Smooth muscle cell (in vitro differentiated cells): Measurements from ENCODE around the gene NR5A2. TPM values are rescaled to one million over a fixed set of nuclear protein-coding genes. Genes with fewer than 3 reads are reported as not detected.

Experiments used
- DNase-seq: peaks from one replicate; lab custom pipeline; 2025; ENCODE audit not compliant: unreplicated experiment; lab: John Stamatoyannopoulos, UW
- H2AFZ ChIP-seq: fragments of 200-600 bp; sonication (generic); 2 replicates; pipeline ENCODE4 v1.6.0; 2016; ENCODE audit warnings: antibody characterized with exemption, low read depth, mild to moderate bottlenecking
- H3F3A ChIP-seq: fragments of 200-600 bp; sonication (generic); 2 replicates; pipeline ENCODE4 v1.6.0; 2017; ENCODE audit warnings: antibody characterized with exemption, low read depth
- H3K27ac ChIP-seq: fragments of 200-600 bp; sonication (generic); 2 replicates; pipeline ENCODE4 v1.5.1; 2016; ENCODE audit warnings: low read depth, mild to moderate bottlenecking
- H3K27me3 ChIP-seq: fragments of 200-600 bp; sonication (generic); 2 replicates; pipeline ENCODE4 v1.6.1; 2016; ENCODE audit warnings: low read depth, mild to moderate bottlenecking
- H3K36me3 ChIP-seq: fragments of 200-600 bp; sonication (generic); 2 replicates; pipeline ENCODE4 v1.5.1; 2016; ENCODE audit warnings: low read depth
- H3K4me1 ChIP-seq: fragments of 200-600 bp; sonication (generic); 2 replicates; pipeline ENCODE4 v1.5.1; 2016; ENCODE audit warnings: low read depth
- H3K4me2 ChIP-seq: fragments of 200-600 bp; sonication (generic); 2 replicates; pipeline ENCODE4 v1.6.0; 2016; ENCODE audit warnings: mild to moderate bottlenecking
- H3K4me3 ChIP-seq: fragments of 200-600 bp; sonication (generic); 2 replicates; pipeline ENCODE4 v1.5.1; 2016; ENCODE audit warnings: mild to moderate bottlenecking
- H3K79me2 ChIP-seq: fragments of 200-600 bp; sonication (generic); 2 replicates; pipeline ENCODE4 v1.6.0; 2016; ENCODE audit warnings: low read depth, mild to moderate bottlenecking
- H3K9ac ChIP-seq: fragments of 200-600 bp; sonication (generic); 2 replicates; pipeline ENCODE4 v1.6.0; 2016; ENCODE audit warnings: low read depth
- H3K9me3 ChIP-seq: fragments of 200-600 bp; sonication (generic); replicated peaks from 2 replicates; pipeline ENCODE4 v1.5.1; 2016; ENCODE audit warnings: low read depth
- H4K20me1 ChIP-seq: fragments of 200-600 bp; sonication (generic); 2 replicates; pipeline ENCODE4 v1.6.0; 2016; ENCODE audit warnings: low read depth
- WGBS: methylation state at CpG from one replicate; pipeline ENCODE4 v1.1.7; 2016; ENCODE audit warnings: low lambda C conversion rate; 5-methylcytosine and 5-hydroxymethylcytosine counted together
- polyA plus RNA-seq: library from polyadenylated mRNA; unstranded; fragments of >200 nt; fragmentation: Nextera tagmentation; extraction: Ambion mirVana; gene quantifications from 2 replicates; pipeline ENCODE4 v1.2.1, GENCODE V29; 2016
- total RNA-seq: library from RNA; depleted of rRNA; stranded (reverse); fragments of >200 nt; gene quantifications from 2 replicates; pipeline ENCODE4 v1.2.3, GENCODE V29; 2014
- TF ChIP-seq, protein P1 (sequence below): fragments of 200-600 bp; sonication (generic); IDR thresholded peaks from 2 replicates; pipeline ENCODE4 v1.5.1; 2017; ENCODE audit warnings: borderline replicate concordance, mild to moderate bottlenecking, antibody characterized with exemption; ENCODE audit not compliant: insufficient read depth, poor library complexity, severe bottlenecking

Gene NR5A2
- total and polyA plus RNA-seq, 2 experiments from 2014 or later = 0.14 to 0.22 TPM

DNA sequence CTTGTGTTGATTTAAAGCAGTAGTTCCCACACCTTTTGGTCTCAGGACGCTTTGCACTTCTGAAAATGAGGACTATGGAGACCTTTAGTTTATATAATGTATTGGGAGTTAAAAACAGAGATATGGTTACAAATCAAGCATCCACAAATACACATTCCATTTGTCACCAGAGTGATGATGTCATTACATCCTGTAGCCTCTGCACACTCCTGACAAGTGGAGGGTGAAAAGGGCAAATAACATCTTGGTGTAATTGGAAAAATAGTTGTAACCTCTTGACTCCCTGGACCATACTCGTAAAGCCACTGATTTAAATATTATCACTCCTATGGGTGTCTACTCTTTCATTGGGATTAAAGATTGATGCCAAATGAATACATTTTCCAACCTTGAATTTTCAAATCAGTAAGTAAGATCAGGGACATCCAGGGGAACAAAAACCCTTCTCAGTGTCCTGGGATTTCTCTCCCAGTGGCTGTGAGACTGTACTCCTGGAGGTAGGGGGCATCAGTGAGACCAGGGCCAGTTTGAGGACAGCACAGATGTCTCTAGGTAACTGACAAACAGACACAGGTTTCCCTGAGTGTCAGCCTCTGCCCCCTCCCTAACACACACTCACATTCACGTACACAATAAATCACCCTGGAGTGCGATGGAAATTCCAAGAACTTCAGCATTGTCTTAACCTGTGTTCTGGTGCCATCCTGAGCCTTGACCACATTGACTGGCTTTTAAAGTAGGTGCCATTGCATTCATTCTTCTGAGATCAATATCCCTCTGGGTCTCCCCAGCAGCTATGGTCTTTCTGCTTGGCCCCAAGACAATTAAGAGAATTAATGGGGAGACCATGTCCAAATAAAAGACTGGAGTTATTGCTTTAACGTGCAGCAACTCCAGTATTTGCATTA is 63.0 kb downstream of the NR5A2 start:
- Histone ChIP-seq H4K20me1 (no peaks in the 10 kb centered on the region), H3K27ac (no peak overlapping the region), H3K79me2 (no peaks in the 10 kb centered on the region), H3K36me3 (no peaks in the 10 kb centered on the region), H3K4me3 (no peak overlapping the region), H3K27me3 (no peaks in the 10 kb centered on the region), H3F3A (no peaks in the 10 kb centered on the region), H3K9me3 (no peaks in the 10 kb centered on the region), H3K4me1 (no peaks in the 10 kb centered on the region), H3K9ac (no peak overlapping the region), H2AFZ (no peak overlapping the region), H3K4me2 (no peak overlapping the region)
- 84% methylated on average over 5 of the region's 5 CpGs for WGBS
- DNase-seq = no peak
- TF ChIP-seq, protein P1, sequence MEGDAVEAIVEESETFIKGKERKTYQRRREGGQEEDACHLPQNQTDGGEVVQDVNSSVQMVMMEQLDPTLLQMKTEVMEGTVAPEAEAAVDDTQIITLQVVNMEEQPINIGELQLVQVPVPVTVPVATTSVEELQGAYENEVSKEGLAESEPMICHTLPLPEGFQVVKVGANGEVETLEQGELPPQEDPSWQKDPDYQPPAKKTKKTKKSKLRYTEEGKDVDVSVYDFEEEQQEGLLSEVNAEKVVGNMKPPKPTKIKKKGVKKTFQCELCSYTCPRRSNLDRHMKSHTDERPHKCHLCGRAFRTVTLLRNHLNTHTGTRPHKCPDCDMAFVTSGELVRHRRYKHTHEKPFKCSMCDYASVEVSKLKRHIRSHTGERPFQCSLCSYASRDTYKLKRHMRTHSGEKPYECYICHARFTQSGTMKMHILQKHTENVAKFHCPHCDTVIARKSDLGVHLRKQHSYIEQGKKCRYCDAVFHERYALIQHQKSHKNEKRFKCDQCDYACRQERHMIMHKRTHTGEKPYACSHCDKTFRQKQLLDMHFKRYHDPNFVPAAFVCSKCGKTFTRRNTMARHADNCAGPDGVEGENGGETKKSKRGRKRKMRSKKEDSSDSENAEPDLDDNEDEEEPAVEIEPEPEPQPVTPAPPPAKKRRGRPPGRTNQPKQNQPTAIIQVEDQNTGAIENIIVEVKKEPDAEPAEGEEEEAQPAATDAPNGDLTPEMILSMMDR = no peak

DNA sequence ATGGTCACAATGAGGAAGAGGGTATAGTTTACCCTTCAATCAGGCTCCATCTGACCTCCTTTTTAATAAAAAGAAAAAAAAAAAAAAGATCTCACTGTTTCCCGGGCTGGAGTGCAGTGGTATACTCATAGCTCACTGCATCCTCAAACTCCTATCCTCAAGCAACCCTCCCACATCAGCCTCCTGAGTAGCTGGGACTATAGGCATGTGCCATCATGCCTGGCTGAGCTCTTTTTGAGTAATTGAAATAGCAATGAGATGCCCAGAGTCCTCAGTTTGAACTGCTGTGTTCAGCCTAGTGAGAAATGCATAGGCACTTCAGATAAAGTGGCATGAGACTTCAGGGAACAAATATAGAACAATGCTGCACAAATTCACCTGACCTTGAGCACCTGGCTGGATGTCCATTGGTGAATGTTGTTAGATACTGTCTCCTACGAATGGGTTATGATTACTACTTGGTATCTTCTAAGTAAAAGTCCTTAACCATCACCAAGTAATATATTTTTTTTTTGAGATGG is 67.6 kb downstream of the NR5A2 start:
- Histone ChIP-seq H3K36me3 (no peaks in the 10 kb centered on the region), H3K9ac (no peak overlapping the region), H3K4me1 (no peaks in the 10 kb centered on the region), H3K27ac (no peak overlapping the region), H2AFZ (no peak overlapping the region), H3K4me2 (no peak overlapping the region), H3K9me3 (no peaks in the 10 kb centered on the region), H3K4me3 (no peak overlapping the region), H3K27me3 (no peaks in the 10 kb centered on the region), H3F3A (no peaks in the 10 kb centered on the region), H3K79me2 (no peaks in the 10 kb centered on the region), H4K20me1 (no peaks in the 10 kb centered on the region)
- 93% methylated on average over 2 of the region's 2 CpGs for WGBS
- DNase-seq = no peak
- TF ChIP-seq, protein P1 = no peak

DNA sequence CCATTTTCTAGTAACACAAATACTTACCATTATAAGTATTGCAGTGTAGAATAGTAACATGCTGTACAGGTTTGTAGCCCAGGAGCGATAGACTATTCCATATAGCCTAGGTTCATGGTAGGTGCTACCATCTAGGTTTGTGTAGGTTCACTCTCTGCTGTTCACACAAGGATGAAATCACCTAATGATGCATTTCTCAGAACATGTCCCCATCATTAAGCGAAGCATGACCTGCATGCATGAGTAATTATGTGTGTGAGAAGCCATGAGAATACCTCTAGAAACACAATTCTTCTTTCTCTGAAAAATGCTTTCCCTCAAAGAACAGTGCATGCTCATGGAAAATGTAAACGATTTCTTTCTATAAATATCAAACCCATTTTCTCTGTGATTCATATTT is 69.3 kb downstream of the NR5A2 start:
- Histone ChIP-seq H3K9me3 (no peaks in the 10 kb centered on the region), H3K4me3 (no peak overlapping the region), H3K9ac (no peak overlapping the region), H2AFZ (no peak overlapping the region), H3K79me2 (no peaks in the 10 kb centered on the region), H3K4me1 (no peaks in the 10 kb centered on the region), H4K20me1 (no peaks in the 10 kb centered on the region), H3K27me3 (peaks cover 4% of the 10 kb centered on the region), H3K4me2 (no peak overlapping the region), H3K27ac (no peak overlapping the region), H3K36me3 (no peaks in the 10 kb centered on the region), H3F3A (no peaks in the 10 kb centered on the region)
- 92% methylated on average over 3 of the region's 3 CpGs for WGBS
- DNase-seq = no peak
- TF ChIP-seq, protein P1 = no peak
